HL-60 (cell line): ENCODE results near the gene C3orf20.

Experiments
- DNase-seq, 2 experiments: peaks; one replicate each; pipeline ENCODE4 v3.0.0-alpha.2; 2010 to 2020; ENCODE audit warnings: low read depth in 1 of 2, low spot score in 1 of 2
- H3K27ac ChIP-seq: fragments of 250-450 bp; sonication (Bioruptor Pico); replicated peaks from 2 replicates; pipeline ENCODE4 v1.5.1; 2020; ENCODE audit warnings: mild to moderate bottlenecking, moderate library complexity
- H3K27me3 ChIP-seq: fragments of 250-450 bp; sonication (Bioruptor Pico); 2 replicates; pipeline ENCODE4 v1.5.1; 2021; ENCODE audit warnings: mild to moderate bottlenecking, moderate library complexity; ENCODE audit not compliant: insufficient read depth, poor library complexity, severe bottlenecking
- H3K4me3 ChIP-seq: replicated peaks from 2 replicates; pipeline ENCODE4 v1.5.1; 2011; ENCODE audit warnings: mild to moderate bottlenecking, control low read depth, low read length; ENCODE audit not compliant: insufficient read depth
- CTCF ChIP-seq: IDR thresholded peaks from one replicate; pipeline ENCODE4 v1.5.1; 2011; ENCODE audit warnings: low read length, control low read depth, inconsistent platforms; ENCODE audit not compliant: insufficient read depth
- GABPA ChIP-seq: IDR thresholded peaks from 2 replicates; pipeline ENCODE4 v1.6.1; 2012; ENCODE audit warnings: low read depth
- POLR2AphosphoS5 ChIP-seq: IDR thresholded peaks from 2 replicates; pipeline ENCODE4 v1.6.1; 2012; ENCODE audit warnings: low read depth
- REST ChIP-seq: IDR thresholded peaks from 2 replicates; pipeline ENCODE4 v1.6.1; 2012; ENCODE audit warnings: low read depth; ENCODE audit not compliant: insufficient replicate concordance
- SPI1 ChIP-seq: IDR thresholded peaks from 2 replicates; pipeline ENCODE4 v1.6.1; 2012; ENCODE audit warnings: low read depth, mild to moderate bottlenecking, borderline replicate concordance

The C3orf20 gene

GRCh38 chr3:14768182-14768790, 93.3 kb downstream of the C3orf20 start:
- Histone ChIP-seq H3K27ac (no peak overlapping the region), H3K4me3 (no peak overlapping the region), H3K27me3 (no peaks in the 10 kb centered on the region)
- TF ChIP-seq CTCF: no peak
- no peak for TF ChIP-seq POLR2AphosphoS5
- no peak for TF ChIP-seq GABPA
- TF ChIP-seq SPI1: no peak
- TF ChIP-seq REST: no peak
- DNase-seq: no peak

GRCh38 chr3:14768881-14769280, 93.9 kb downstream of the C3orf20 start:
- Histone ChIP-seq H3K4me3 (no peak overlapping the region), H3K27ac (no peak overlapping the region), H3K27me3 (no peaks in the 10 kb centered on the region)
- no peak for DNase-seq
- TF ChIP-seq REST (no peak), GABPA (no peak), POLR2AphosphoS5 (no peak), SPI1 (no peak), CTCF (no peak)

GRCh38 chr3:14769544-14770325, 94.8 kb downstream of the C3orf20 start:
- no peak for DNase-seq
- TF ChIP-seq CTCF: no peak
- no peak for TF ChIP-seq GABPA
- no peak for TF ChIP-seq POLR2AphosphoS5
- no peak for TF ChIP-seq SPI1
- no peak for TF ChIP-seq REST
- H3K27ac ChIP-seq: no peak overlapping the region
- H3K27me3 ChIP-seq: no peaks in the 10 kb centered on the region
- no peak overlapping the region for H3K4me3 ChIP-seq
